GM18499 (cell line): ENCODE data around the gene GOLT1A.
"Not testable (repeated sequence)": the region's sequence is repeated elsewhere in the genome, so short reads cannot be mapped to it uniquely, and the experiment has no call there.

Experiments
- ATAC-seq: cut with Tn5 transposase; IDR thresholded peaks from one replicate; pipeline ENCODE4 v1.9.1; 2021; ENCODE audit warnings: moderate number of reproducible peaks; ENCODE audit not compliant: insufficient read depth, unreplicated experiment

The GOLT1A gene

GRCh38 chr1:204249736-204250427, 36.1 kb upstream of the GOLT1A start:
- ATAC-seq: no peak

DNA sequence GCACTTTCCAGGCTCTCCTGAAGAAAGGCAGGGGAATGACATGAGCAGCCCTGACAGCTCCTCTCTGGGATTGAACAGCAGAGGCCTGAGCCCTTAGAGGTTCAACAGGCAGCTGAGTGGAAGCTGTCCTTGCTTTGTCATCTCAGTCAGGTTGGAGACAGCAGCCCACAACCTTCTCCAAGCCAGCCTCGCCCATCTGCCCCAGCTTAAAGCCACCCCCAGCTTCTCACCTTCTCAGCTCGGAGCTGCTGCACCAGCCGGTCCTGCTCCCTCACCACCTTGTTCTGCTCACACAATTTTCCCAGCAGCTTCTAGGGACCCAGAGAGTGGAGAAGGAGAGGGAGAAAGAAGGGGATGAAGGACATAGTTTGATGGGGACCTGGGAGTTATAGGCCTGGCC, 35.2 kb upstream of the GOLT1A start:
- ATAC-seq: no peak

GRCh38 chr1:204246876-204247275, 33.1 kb upstream of the GOLT1A start:
- ATAC-seq: no peak

DNA sequence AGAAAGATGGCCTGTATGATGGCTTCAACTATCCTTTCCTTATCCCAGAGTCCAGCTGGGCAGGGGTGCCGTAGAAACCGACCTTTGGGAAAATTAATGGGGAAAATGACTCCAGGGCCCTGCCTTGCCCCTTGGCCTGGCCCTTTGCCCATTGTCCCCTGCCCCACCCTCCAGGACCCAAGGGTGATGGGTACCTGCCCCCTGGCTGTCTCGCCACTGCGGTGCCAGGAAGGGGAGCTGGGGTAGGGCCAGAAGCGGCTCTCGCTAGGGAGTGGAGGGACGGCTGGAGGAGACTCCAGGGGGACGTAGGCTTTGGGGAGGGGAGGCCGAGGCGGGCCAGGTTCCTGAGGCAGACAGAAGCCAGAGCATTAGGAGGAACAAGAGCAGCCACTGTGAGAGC, 29.1 kb upstream of the GOLT1A start:
- no peak for ATAC-seq

GRCh38 chr1:204241914-204242313, 28.1 kb upstream of the GOLT1A start:
- no peak for ATAC-seq

GRCh38 chr1:204241050-204241449, 27.3 kb upstream of the GOLT1A start:
- ATAC-seq: no peak

DNA sequence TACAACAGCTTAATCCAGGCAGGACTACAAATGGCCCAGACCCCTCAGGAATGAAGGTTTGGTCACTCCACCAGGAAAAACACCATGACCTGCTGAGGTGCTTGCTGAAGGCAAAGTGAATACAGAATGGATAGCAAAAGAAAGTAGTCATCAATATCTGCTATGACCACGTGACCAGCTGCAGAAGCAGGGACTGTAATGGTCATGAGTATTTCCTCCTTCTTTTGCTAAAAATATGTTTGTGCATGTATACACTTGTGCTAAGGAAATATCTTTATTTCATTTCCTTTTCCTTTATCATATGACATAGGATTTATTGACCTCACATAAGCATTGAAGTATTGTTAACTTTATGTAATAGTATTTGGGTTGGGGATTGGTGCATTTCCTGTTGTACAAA, 26.4 kb upstream of the GOLT1A start:
- ATAC-seq: no peak

DNA sequence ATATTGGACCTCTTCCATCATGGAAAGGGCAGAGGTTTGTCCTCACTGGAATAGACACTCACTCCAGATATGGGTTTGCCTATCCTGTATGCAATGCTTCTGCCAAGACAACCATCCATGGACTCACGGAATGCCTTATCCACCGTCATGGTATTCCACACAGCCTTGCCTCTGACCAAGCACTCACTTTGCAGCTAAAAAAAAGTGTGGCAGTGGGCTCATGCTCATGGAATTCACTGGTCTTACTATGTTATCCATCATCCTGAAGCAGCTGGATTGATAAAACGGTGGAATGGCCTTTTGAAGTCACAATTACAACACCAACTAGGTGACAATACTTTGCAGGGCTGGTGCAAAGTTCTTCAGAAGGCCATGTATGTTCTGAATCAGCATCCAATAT, 25.6 kb upstream of the GOLT1A start:
- not testable (repeated sequence) for ATAC-seq

DNA sequence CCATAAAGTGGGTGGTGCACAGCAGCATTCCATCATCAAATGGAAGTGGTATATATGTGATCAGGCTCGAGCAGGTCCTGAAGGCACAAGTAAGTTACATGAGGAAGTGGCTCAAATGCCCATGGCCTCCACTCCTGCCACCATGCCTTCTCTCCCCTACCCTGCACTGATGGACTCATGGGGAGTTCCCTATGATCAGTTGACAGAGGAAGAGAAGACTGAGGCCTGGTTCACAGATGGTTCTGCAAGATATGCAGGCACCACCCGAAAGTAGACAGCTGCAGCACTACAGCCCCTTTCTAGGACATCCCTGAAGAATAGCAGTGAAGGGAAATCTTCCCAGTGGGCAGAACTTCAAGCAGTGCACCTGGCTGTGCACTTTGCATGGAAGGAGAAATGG, 24.7 kb upstream of the GOLT1A start:
- ATAC-seq: not testable (repeated sequence)

GRCh38 chr1:204237515-204237914, 23.7 kb upstream of the GOLT1A start:
- ATAC-seq: not testable (repeated sequence)

GRCh38 chr1:204232526-204232925, 18.7 kb upstream of the GOLT1A start:
- ATAC-seq: no peak

GRCh38 chr1:204230211-204230610, 16.4 kb upstream of the GOLT1A start:
- ATAC-seq: no peak

DNA sequence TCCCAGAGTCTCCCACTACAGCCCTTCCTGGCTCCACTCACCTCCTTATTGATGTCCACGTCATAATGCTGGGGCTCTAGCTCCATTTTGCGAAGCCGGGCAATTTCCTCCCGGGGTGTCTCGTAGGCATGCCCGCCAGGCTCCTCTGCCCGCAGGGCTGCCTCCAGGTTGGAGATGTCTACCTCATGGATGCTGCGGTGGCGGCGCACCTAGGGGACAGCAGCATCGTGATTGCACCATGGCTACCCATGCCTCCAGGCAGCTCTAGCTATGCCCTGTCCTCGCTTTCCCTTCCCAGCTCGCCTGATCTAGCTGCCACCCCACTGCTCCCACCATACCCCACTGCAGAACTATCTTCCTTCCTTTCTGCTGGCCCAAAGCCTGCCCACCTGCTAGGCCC, 15.1 kb upstream of the GOLT1A start:
- no peak for ATAC-seq

GRCh38 chr1:204227996-204228785, 14.4 kb upstream of the GOLT1A start:
- no peak for ATAC-seq

DNA sequence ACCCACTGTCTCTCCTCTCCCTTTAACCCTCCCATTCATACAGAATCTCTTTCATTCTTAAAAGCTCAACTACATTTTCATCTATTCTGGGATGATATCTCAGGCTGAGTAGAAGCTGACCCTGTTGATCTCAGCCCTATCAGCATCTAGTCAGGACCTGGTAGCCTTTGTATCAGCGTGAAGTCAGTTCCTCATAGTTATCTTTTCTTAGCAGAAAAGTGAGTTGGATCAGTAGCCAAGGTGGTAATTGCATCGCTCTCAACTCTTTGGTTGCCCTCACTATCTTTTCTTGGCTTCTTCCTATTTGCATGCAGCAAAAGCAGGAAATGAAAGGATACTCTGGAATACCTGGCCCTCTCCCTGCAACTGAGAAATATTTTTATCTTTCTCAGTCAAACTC, 13.6 kb upstream of the GOLT1A start:
- ATAC-seq: no peak

- ATAC-seq: no peak
Measured at GRCh38 chr1:204225841-204226735, 12.3 kb upstream of the GOLT1A start.

GRCh38 chr1:204224655-204225054, 10.9 kb upstream of the GOLT1A start:
- ATAC-seq: no peak

- ATAC-seq: no peak
Measured at GRCh38 chr1:204223129-204223860, 9.5 kb upstream of the GOLT1A start.

- ATAC-seq: no peak
Measured at GRCh38 chr1:204222764-204223055, 8.9 kb upstream of the GOLT1A start.

DNA sequence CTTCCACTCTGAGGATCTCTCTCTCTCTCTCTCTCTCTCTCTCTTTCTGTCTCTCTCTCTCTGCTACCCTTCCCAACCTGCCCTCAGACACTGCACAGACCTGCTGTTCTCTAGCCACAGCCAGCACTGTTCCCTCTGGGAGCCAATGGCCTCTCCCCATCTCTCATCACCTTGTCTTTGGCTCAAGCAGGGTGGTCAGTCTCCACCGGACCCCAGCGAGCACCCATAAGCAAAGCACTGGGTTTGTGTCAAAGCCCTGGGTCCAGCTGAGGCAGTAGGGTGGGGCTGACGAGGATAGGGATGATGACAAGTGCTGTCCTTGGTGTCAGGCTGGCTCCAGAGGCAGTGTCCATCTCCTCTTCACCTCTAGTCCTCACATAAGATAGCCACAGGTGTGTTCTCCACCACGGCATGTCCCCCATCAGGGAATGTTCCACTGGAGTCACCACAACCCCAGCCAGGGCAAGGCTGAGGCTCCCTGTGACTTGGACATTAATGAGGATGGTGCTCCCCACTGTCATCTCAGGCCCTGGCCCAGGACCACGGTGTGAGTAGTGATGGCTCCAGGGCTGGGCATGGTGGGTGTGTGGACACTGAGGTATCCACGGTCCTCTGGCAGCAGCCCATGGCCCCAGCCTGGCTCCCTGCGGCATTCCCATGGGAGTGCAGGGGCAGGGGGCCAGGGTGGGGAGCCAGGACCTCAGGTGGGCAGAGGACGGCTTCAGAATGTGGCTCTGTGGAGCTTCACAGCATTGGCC, 8.4 kb upstream of the GOLT1A start:
- no peak for ATAC-seq
